Measurements from ENCODE around the gene NUDT3. TPM values are rescaled to one million over a fixed set of nuclear protein-coding genes. Genes with fewer than 3 reads are reported as not detected.
"Not testable (repeated sequence)": the region's sequence is repeated elsewhere in the genome, so short reads cannot be mapped to it uniquely, and the experiment has no call there.

The NUDT3 gene
- total RNA-seq, 1 donor from 2014 or later, result 20.0 TPM

DNA sequence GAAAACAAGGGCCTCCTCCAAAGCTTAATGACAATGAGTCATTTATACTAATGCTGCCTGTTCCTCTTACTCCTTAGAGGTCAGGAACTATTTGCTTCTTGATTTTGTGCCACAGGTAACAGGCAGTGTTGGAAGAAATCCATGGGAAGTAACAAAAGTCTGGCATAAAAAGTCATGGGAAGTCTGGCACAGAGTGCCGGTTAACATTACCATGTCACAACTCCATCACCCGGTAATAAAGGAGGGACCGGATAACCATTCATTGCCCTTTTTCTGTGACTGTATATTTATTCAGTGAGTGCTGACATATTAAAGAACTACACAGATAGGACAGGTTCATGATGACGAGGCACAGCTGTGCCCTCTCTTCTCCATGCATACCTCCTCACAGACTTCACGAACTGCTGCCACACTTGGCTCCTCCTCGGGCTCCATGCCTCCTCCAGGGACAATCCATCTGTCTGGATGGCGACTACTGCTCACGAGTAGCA is 50.9 kb downstream of the NUDT3 start:
- intact Hi-C loops (cut with micrococcal nuclease), result no loop called here
- H3K4me3 Mint-ChIP-seq, result no peak overlapping the region
- peaks cover 31% of the 10 kb centered on the region for H3K4me1 Mint-ChIP-seq (ENCODE audit: low read depth)
- DNase-seq (ENCODE audit: low spot score), result no peak
- H3K27ac Mint-ChIP-seq, result no peak overlapping the region
- peaks cover 3% of the 10 kb centered on the region for H3K9me3 Mint-ChIP-seq
- H3K36me3 Mint-ChIP-seq (ENCODE audit: low read depth), result peaks cover 7% of the 10 kb centered on the region
- no peaks in the 10 kb centered on the region for H3K27me3 Mint-ChIP-seq (ENCODE audit: insufficient read depth)

DNA sequence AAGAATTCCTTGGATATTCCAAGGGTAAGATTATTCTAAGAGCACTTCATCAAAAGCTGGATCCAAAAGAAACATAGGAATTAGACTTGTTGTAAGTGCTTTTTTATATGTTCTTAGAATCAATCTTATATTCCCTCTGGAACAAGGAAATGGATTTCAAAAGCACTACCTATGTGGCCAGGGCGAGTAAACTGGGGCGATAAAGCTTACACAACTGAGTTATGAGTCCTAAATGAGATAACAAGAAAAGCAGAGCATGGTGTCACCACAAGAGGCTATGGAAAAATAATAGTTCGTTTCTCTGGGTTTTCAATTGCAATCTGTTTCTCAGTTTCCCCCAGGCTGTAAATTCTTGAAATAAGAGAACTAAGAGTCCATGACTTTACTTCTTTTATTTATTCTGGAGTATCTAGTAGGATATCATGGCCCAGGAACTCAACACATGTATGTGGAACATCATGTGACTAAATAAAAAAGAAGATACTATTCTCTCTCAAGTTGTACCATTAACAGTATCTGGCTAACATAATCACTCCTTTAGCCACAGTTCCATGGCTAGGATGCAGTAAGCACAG is 51.5 kb downstream of the NUDT3 start:
- peaks cover 31% of the 10 kb centered on the region for H3K4me1 Mint-ChIP-seq (ENCODE audit: low read depth)
- intact Hi-C loops (cut with micrococcal nuclease), result no loop called here
- no peaks in the 10 kb centered on the region for H3K27me3 Mint-ChIP-seq (ENCODE audit: insufficient read depth)
- H3K27ac Mint-ChIP-seq, result no peak overlapping the region
- H3K9me3 Mint-ChIP-seq, result peaks cover 3% of the 10 kb centered on the region
- no peak for DNase-seq (ENCODE audit: low spot score)
- H3K4me3 Mint-ChIP-seq, result no peak overlapping the region
- peaks cover 7% of the 10 kb centered on the region for H3K36me3 Mint-ChIP-seq (ENCODE audit: low read depth)

DNA sequence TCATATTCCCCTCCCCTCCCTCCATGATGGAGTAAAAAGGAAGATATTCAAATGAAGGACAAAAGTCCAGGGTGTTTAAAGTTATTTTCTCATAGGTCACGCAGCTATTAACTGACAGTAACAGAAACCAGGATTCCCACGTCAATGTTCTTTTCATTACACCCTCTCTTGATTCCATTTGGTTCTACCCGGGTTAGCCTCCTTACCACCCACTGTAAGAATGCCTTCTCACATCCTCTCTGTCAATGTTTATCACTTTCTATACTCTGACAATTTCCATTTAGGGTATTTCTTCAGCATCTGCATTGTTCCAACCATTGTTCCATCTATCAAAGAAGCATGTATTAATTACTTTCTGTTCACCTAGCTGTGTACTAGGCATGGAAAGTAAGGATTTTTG is 52.1 kb downstream of the NUDT3 start:
- Mint-ChIP-seq H3K4me1 (ENCODE audit: low read depth) (peaks cover 31% of the 10 kb centered on the region), H3K4me3 (no peak overlapping the region), H3K27me3 (ENCODE audit: insufficient read depth) (no peaks in the 10 kb centered on the region), H3K36me3 (ENCODE audit: low read depth) (peaks cover 7% of the 10 kb centered on the region), H3K27ac (no peak overlapping the region), H3K9me3 (peaks cover 3% of the 10 kb centered on the region)
- intact Hi-C loops (cut with micrococcal nuclease), result no loop called here
- DNase-seq (ENCODE audit: low spot score), result no peak

DNA sequence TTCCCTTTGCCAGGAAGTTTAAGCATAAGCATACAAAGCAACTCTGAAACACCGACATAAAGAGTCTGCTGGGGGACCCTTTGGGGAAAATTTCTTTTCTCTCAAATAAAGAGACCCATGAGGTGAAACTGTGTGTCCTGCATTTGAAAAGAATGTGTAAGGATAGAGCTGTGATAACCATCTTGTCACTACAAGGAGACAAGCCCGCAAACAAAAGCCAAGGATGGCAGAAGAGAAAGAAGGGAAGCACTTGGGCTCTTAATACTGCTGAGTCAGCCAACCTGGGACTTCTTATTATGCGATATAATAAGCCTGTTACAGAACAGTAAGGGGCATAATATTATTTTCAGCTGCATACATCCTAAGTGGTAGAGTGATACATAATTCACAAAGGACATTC is 52.5 kb downstream of the NUDT3 start:
- Mint-ChIP-seq H3K27me3 (ENCODE audit: insufficient read depth) (no peaks in the 10 kb centered on the region), H3K4me1 (ENCODE audit: low read depth) (peaks cover 31% of the 10 kb centered on the region), H3K4me3 (no peak overlapping the region), H3K27ac (no peak overlapping the region), H3K36me3 (ENCODE audit: low read depth) (peaks cover 7% of the 10 kb centered on the region), H3K9me3 (peaks cover 3% of the 10 kb centered on the region)
- intact Hi-C loops (cut with micrococcal nuclease), result no loop called here
- no peak for DNase-seq (ENCODE audit: low spot score)

DNA sequence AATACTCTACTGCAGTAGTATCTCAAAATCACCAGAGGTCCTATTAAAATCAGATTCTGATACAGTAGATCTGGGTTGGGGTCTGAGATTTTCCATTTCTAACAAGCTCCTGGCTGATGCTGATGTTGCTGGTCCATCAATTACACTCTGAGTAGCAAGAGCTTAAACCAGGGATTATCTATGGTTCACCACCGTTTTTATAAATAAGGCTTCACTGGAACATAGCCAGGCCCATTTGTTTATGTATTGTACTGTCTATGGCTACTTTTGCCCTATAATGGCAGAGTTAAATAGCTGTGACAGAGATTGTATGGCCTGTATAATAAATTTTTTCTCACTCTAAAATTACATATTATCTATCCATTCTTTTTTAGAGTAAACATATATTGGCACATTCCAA is 53.0 kb downstream of the NUDT3 start:
- Mint-ChIP-seq H3K27ac (no peak overlapping the region), H3K27me3 (ENCODE audit: insufficient read depth) (no peaks in the 10 kb centered on the region), H3K4me1 (ENCODE audit: low read depth) (peaks cover 28% of the 10 kb centered on the region), H3K4me3 (no peak overlapping the region), H3K9me3 (peaks cover 3% of the 10 kb centered on the region), H3K36me3 (ENCODE audit: low read depth) (peaks cover 7% of the 10 kb centered on the region)
- DNase-seq (ENCODE audit: low spot score), result no peak
- intact Hi-C loops (cut with micrococcal nuclease), result no loop called here

DNA sequence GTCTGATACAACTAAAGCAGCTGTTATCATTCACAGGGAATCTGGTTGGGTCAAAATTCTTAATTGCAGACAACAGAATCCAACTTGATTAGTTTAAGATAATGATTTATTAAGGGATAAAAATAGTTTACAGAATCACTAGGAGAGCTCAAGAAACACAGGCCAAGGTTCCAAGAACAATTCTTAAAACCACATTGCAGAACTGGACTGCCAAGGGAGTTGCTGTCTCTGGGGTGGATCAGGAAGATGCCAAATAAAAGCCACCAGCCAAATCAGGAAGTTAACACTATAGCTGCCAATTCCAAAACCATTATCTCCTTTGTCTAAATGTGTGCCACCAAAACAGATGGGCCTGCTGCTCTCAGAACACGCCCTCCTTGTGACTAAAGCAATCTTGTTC is 53.7 kb downstream of the NUDT3 start:
- intact Hi-C loops (cut with micrococcal nuclease), result no loop called here
- Mint-ChIP-seq H3K27me3 (ENCODE audit: insufficient read depth) (no peaks in the 10 kb centered on the region), H3K4me1 (ENCODE audit: low read depth) (peaks cover 22% of the 10 kb centered on the region), H3K9me3 (no peaks in the 10 kb centered on the region), H3K36me3 (ENCODE audit: low read depth) (peaks cover 9% of the 10 kb centered on the region), H3K27ac (no peak overlapping the region), H3K4me3 (no peak overlapping the region)
- DNase-seq (ENCODE audit: low spot score), result no peak

DNA sequence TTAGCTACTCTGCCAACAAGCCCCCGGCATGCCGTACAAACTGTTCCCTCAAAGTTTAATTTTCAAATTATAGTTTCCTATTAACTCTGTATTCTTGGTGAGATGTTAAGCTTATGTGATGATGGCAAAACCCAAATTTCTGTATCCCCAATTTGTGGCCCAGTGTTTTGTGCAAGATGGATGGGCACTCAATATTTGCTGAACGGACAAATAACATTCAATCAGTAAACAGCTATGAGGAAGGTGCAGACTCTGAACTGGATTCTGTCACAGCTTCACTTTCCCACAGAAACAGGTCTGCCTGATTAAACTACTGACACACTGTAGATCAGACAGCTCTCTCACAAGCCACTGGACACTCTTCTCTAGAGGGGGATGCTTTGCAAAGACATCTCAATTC is 54.1 kb downstream of the NUDT3 start:
- Mint-ChIP-seq H3K27me3 (ENCODE audit: insufficient read depth) (no peaks in the 10 kb centered on the region), H3K4me3 (no peak overlapping the region), H3K4me1 (ENCODE audit: low read depth) (peaks cover 18% of the 10 kb centered on the region), H3K9me3 (no peaks in the 10 kb centered on the region), H3K27ac (no peak overlapping the region), H3K36me3 (ENCODE audit: low read depth) (peaks cover 10% of the 10 kb centered on the region)
- intact Hi-C loops (cut with micrococcal nuclease), result no loop called here
- DNase-seq (ENCODE audit: low spot score), result no peak

DNA sequence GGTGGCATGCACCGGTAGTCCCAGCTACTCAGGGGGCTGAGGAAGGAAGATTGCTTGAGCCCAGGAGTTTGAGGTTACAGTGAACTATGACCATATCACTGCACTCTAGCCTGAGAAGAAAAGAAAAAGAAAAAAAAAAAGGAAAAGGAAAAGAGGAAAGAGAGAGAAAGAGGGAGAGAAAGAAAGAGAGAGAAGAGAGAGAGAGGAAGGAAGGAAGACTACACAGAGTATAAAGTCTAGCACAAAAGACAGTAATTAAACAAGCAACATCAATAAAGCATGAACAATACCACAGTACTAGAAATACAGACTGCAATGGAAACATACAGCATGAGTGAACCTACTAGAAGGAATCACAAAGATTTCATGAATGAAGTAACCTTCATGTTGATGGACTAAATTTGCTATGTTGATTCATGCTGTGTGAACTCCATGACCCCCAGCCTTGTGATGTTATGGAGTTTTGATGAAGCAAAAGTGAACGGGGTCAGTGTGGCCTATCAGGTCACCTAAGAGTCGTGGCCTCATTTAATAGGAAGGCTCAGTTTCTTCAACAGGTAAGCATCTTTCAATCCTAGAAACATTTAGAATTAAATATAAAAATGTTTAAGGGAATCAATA is 57.6 kb downstream of the NUDT3 start:
- peaks cover 8% of the 10 kb centered on the region for H3K36me3 Mint-ChIP-seq (ENCODE audit: low read depth)
- H3K4me3 Mint-ChIP-seq, result no peak overlapping the region
- intact Hi-C loops (cut with micrococcal nuclease), result no loop called here
- no peaks in the 10 kb centered on the region for H3K27me3 Mint-ChIP-seq (ENCODE audit: insufficient read depth)
- peaks cover 14% of the 10 kb centered on the region for H3K4me1 Mint-ChIP-seq (ENCODE audit: low read depth)
- H3K9me3 Mint-ChIP-seq, result no peaks in the 10 kb centered on the region
- DNase-seq (ENCODE audit: low spot score), result no peak
- peak overlapping the region; percentile 27 for H3K27ac Mint-ChIP-seq

DNA sequence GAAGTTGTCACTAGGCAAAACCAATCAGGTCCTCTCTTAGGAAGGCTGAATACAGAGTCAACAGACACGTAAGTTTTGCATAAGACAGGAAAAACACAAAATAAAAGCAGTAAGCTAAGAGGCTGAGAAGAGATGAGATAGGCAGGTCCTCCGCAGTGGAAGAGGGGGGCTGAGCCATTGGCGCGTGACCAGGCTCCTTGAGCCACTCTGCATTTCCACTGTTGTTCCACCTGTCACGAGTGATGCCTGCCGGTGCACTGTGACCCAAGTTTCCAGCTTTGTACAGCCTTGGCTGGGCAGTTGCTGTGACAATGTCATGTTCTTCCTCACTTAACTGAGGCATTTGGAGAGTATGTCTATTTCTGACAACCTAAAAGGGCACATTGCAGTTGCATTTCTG is 58.6 kb downstream of the NUDT3 start:
- DNase-seq (ENCODE audit: low spot score), result no peak
- Mint-ChIP-seq H3K36me3 (ENCODE audit: low read depth) (peaks cover 8% of the 10 kb centered on the region), H3K27ac (no peak overlapping the region), H3K4me1 (ENCODE audit: low read depth) (peaks cover 14% of the 10 kb centered on the region), H3K4me3 (no peak overlapping the region), H3K9me3 (no peaks in the 10 kb centered on the region), H3K27me3 (ENCODE audit: insufficient read depth) (no peaks in the 10 kb centered on the region)
- intact Hi-C loops (cut with micrococcal nuclease), result no loop called here

DNA sequence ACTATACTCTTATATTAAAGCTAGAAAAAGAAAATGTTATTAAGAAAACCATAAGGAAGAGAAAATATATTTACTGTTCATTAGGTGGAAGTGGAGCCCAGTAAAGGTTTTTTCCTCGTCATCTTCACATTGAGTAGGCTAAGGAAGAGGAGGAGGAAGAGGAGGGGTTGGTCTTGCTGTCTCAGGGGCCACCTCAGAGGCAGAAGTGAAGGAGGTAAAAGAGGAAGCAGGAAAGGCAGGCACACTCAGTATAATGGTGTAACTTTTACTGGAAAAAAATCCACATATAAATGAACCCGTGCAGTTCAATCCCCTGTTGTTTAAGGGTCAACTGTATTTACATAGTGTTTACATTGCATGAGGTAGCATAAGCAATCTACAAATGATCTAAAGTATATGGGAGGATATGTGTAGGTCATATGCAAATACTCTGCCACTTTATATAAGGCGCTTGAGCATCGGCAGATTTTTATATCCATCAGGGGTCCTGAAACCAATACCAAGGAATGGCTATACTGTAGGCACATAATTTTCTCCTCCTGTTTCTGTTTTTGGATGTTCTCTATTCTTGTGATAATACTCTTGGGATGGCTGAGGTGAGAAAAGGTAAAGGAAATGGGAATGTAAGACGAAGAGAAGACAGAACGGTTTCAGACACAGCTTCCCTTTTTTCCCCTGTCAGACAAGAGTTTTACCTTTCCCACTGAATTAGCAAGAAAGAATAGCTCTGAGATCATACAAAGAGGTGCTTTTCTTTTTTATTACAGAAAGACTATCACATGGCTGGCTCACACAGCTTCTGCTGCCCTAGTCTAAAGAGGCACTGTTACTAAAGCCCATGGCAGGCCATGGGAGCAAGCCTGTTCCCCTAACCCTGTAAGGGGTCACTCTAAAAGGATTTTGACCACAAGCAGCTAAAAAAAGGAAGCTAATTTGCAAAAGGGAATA is 59.9 kb downstream of the NUDT3 start:
- Mint-ChIP-seq H3K4me3 (no peak overlapping the region), H3K27ac (no peak overlapping the region), H3K27me3 (ENCODE audit: insufficient read depth) (no peaks in the 10 kb centered on the region)

DNA sequence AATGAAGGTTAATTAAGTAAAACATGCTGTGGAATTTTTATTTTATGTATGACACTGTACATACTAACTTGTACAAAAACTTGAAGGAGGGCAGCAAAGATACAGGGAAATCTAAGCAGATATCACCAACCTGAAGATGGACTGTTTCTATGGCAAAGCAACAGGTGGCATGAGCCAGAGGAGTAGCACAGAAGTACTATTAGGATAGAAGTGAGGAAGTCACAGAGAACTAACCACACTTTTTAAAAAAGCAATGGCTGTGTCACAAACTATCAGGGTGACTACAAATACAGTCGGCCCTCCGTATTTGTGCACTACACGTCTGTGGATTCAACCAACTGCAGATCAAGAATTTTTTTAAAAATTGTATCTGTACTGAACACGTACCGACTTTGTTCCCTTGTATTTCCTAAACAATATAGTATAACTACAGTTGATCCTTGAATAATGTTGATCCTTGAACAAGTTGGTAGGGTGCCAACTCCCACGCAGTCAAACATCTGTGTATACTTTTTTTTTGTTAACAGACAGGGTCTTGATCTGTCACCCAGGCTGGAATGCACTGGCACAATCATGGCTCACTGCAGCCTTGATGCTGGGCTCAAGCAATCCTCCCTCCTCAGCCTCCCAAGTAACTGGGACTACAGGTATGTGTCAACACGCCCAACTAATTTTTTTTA is 61.0 kb downstream of the NUDT3 start:
- intact Hi-C loops (cut with micrococcal nuclease), result no loop called here
- H3K4me3 Mint-ChIP-seq, result no peak overlapping the region
- H3K9me3 Mint-ChIP-seq, result no peaks in the 10 kb centered on the region
- no peaks in the 10 kb centered on the region for H3K4me1 Mint-ChIP-seq (ENCODE audit: low read depth)
- peaks cover 6% of the 10 kb centered on the region for H3K36me3 Mint-ChIP-seq (ENCODE audit: low read depth)
- H3K27ac Mint-ChIP-seq, result no peak overlapping the region
- no peak for DNase-seq (ENCODE audit: low spot score)
- H3K27me3 Mint-ChIP-seq (ENCODE audit: insufficient read depth), result no peaks in the 10 kb centered on the region

More for the DNA sequence above, 59.9 kb downstream of the NUDT3 start:
- Mint-ChIP-seq H3K36me3 (ENCODE audit: low read depth) (peaks cover 6% of the 10 kb centered on the region), H3K4me1 (ENCODE audit: low read depth) (peaks cover 7% of the 10 kb centered on the region), H3K9me3 (no peaks in the 10 kb centered on the region)
- intact Hi-C loops (cut with micrococcal nuclease), result no loop called here
- DNase-seq (ENCODE audit: low spot score), result no peak

DNA sequence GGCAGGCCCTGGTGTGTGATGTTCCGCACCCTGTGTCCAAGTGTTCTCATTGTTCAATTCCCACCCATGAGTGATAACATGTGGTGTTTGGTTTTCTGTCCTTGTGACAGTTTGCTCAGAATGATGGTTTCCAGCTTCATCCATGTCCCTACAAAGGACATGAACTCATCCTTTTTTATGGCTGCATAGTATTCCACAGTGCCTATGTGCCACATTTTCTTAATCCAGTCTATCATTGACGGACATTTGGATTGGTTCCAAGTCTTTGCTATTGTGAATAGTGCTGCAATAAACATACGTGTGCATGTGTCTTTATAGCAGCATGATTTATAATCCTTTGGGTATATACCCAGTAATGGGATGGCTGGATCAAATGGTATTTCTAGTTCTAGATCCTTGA is 62.7 kb downstream of the NUDT3 start:
- intact Hi-C loops (cut with micrococcal nuclease); H3K9me3 Mint-ChIP-seq; H3K27me3 Mint-ChIP-seq (ENCODE audit: insufficient read depth); DNase-seq (ENCODE audit: low spot score); H3K4me1 Mint-ChIP-seq (ENCODE audit: low read depth); H3K36me3 Mint-ChIP-seq (ENCODE audit: low read depth); H3K27ac Mint-ChIP-seq; H3K4me3 Mint-ChIP-seq: not testable (repeated sequence)

DNA sequence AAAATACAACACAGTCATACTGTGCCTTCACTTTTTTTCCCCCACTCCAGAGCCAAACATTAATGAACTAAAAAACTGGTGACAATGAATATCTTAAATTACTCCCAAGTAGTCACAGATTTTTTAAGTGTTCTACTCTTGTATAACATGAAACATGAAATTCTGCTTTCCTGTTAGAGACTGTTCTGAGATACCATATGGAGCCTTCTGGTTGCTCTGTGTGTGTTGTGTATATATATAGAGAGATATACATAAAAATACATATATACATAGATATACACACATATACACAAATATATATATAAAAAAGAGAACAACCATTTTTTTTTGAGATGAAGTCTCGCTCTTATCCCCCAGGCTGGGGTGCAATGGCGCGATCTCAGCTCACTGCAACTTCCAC is 63.5 kb downstream of the NUDT3 start:
- no peaks in the 10 kb centered on the region for H3K9me3 Mint-ChIP-seq
- no peaks in the 10 kb centered on the region for H3K4me1 Mint-ChIP-seq (ENCODE audit: low read depth)
- H3K27me3 Mint-ChIP-seq (ENCODE audit: insufficient read depth), result no peaks in the 10 kb centered on the region
- H3K4me3 Mint-ChIP-seq, result no peak overlapping the region
- H3K27ac Mint-ChIP-seq, result no peak overlapping the region
- intact Hi-C loops (cut with micrococcal nuclease), result no loop called here
- no peak for DNase-seq (ENCODE audit: low spot score)
- peaks cover 4% of the 10 kb centered on the region for H3K36me3 Mint-ChIP-seq (ENCODE audit: low read depth)

All from activated T-helper 1 cell treated with anti-CD3 and anti-CD28 coated beads, Interleukin-12 subunit alpha, Interleukin-12 subunit beta, Interleukin-2, Interleukin-4 antibody, amounts not matched to agents 30 ng/mL and 10 ng/mL and 1 ng/mL, durations not matched to agents 14 hours and 24 hours and 36 hours (primary cell).